Measurements from ENCODE around the gene SLC18A3. TPM values are rescaled to one million over a fixed set of nuclear protein-coding genes. Genes with fewer than 3 reads are reported as not detected.

The SLC18A3 gene
- total RNA-seq, 1 experiment from 2014 or later = not detected

- Mint-ChIP-seq H3K4me1 (no peaks in the 10 kb centered on the region; a peak in 1 of 4 replicates), H3K27me3 (ENCODE audit: low read depth) (peaks cover 7% of the 10 kb centered on the region), H3K27ac (peak overlapping the region in 1 of 3 experiments; percentile 32; a peak in 1 of 7 replicates), H3K36me3 (ENCODE audit: insufficient read depth in 1 of 3, low read depth in 3 of 3) (no peaks in the 10 kb centered on the region), H3K9me3 (no peaks in the 10 kb centered on the region; a peak in 1 of 5 replicates), H3K4me3 (no peak overlapping the region)
- Histone ChIP-seq H3K27ac (ENCODE audit: insufficient read length, low read depth, low read length) (no peak overlapping the region), H2BK20ac (ENCODE audit: low read depth, low read length, poor library complexity, severe bottlenecking) (no peak overlapping the region), H4K8ac (replicated peaks; ENCODE audit: insufficient read length, low read depth, low read length) (no peak overlapping the region), H3K9me3 (ENCODE audit: control insufficient read depth, low read depth, low read length) (no peaks in the 10 kb centered on the region), H3K14ac (ENCODE audit: insufficient read depth, low read length) (no peak overlapping the region), H3K9ac (ENCODE audit: extremely low read depth, insufficient read length, low read length) (no peak overlapping the region), H3K23me2 (ENCODE audit: insufficient read length, low read depth, low read length, poor library complexity, severe bottlenecking) (no peaks in the 10 kb centered on the region), H3K4me2 (ENCODE audit: insufficient read depth, insufficient read length, low read length) (no peak overlapping the region), H3K23ac (ENCODE audit: insufficient read length, low read depth, low read length) (no peak overlapping the region), H2AK5ac (ENCODE audit: insufficient read length, low read length) (no peak overlapping the region), H3K18ac (ENCODE audit: insufficient read length, low read depth, low read length) (no peak overlapping the region), H3K56ac (ENCODE audit: insufficient read length, low read depth, low read length) (no peak overlapping the region), H3K27me3 (ENCODE audit: insufficient read depth, low read length) (no peaks in the 10 kb centered on the region), H3T11ph (ENCODE audit: low read length) (no peak overlapping the region), H3K79me2 (ENCODE audit: insufficient read depth, low read length) (no peaks in the 10 kb centered on the region), H2BK5ac (ENCODE audit: insufficient read length, low read length) (no peak overlapping the region), H3K79me1 (ENCODE audit: insufficient read depth, low read depth, low read length, poor library complexity, severe bottlenecking) (no peaks in the 10 kb centered on the region), H4K5ac (ENCODE audit: insufficient read length, low read depth, low read length) (no peak overlapping the region), H3K4me1 (ENCODE audit: insufficient read depth, low read length) (no peaks in the 10 kb centered on the region), H4K20me1 (ENCODE audit: control insufficient read depth, insufficient read depth, insufficient read length) (no peaks in the 10 kb centered on the region), H2BK12ac (ENCODE audit: insufficient read length, low read depth, low read length) (no peak overlapping the region), H2AFZ (ENCODE audit: low read length) (no peak overlapping the region), H2BK15ac (ENCODE audit: low read depth, low read length) (no peak overlapping the region), H3K4ac (ENCODE audit: low read depth, low read length) (no peak overlapping the region), H2BK120ac (ENCODE audit: low read depth, low read length, poor library complexity, severe bottlenecking) (no peak overlapping the region), H4K91ac (ENCODE audit: insufficient read length, low read depth, low read length) (no peak overlapping the region)
- no peak for DNase-seq
- no CpG with 5 or more reads among the region's 11 CpGs for WGBS (ENCODE audit: extremely low coverage, insufficient read length, low lambda C conversion rate)
- no peak for TF ChIP-seq CTCF (conservative IDR thresholded peaks at IDR 0.05)
Observed at GRCh38 chr10:49575489-49576072, 34.5 kb upstream of the SLC18A3 start.

All from H9 (cell line).